Tibial nerve (tissue), 4 donors: ENCODE data around the gene SBSN.

Source experiments
- CTCF ChIP-seq, 5 experiments: fragments of 200-600 bp in 3 of 5; fragments of 450-650 bp in 2 of 5; sonication (generic) in 3 of 5; IDR thresholded peaks; one replicate each; pipeline ENCODE4 v1.5.1; 2016 to 2019; ENCODE audit warnings: antibody characterized with exemption in 5 of 5, mild to moderate bottlenecking in 3 of 5, moderate library complexity in 2 of 5
- EP300 ChIP-seq, 2 donors: sonication (generic); formaldehyde crosslinking; IDR thresholded peaks; one replicate each; pipeline ENCODE4 v1.6.1; 2017; ENCODE audit warnings: antibody characterized with exemption in 2 of 2, mild to moderate bottlenecking in 1 of 2
- POLR2A ChIP-seq, 2 donors: fragments of 450-650 bp; IDR thresholded peaks; one replicate each; pipeline ENCODE4 v1.6.1; 2017; ENCODE audit warnings: antibody characterized with exemption in 2 of 2, mild to moderate bottlenecking in 2 of 2, moderate library complexity in 2 of 2

- no peak for TF ChIP-seq CTCF (IDR thresholded peaks at IDR 0.05)
- no peak for TF ChIP-seq EP300 (IDR thresholded peaks at IDR 0.05)
- TF ChIP-seq POLR2A (IDR thresholded peaks at IDR 0.05) = no peak
Measured at GRCh38 chr19:35562776-35563175, 34.7 kb upstream of the SBSN start.
